T-helper 2 cell treated with Interferon-gamma antibody and Interleukin-4, amounts not matched to agents 5 μg/mL and 100 μg/mL, for 36 hours (primary cell): ENCODE data around the gene YWHAE.
"Not testable (repeated sequence)": the region's sequence is repeated elsewhere in the genome, so short reads cannot be mapped to it uniquely, and the experiment has no call there.

Source experiments
- DNase-seq: peaks from one replicate; pipeline ENCODE4 v3.0.0; 2021; ENCODE audit warnings: low spot score
- H3K27ac Mint-ChIP-seq: one replicate; pipeline ENCODE4 v1.8.0; 2021; ENCODE audit warnings: mild to moderate bottlenecking, mixed read lengths
- H3K27me3 Mint-ChIP-seq: one replicate; pipeline ENCODE4 v1.8.0; 2021; ENCODE audit warnings: low read depth, mixed read lengths
- H3K36me3 Mint-ChIP-seq: one replicate; pipeline ENCODE4 v1.8.0; 2021; ENCODE audit warnings: low read depth, mixed read lengths
- H3K4me1 Mint-ChIP-seq: one replicate; pipeline ENCODE4 v1.8.0; 2021; ENCODE audit warnings: low read depth, mixed read lengths
- H3K4me3 Mint-ChIP-seq: one replicate; pipeline ENCODE4 v1.8.0; 2022; ENCODE audit warnings: mild to moderate bottlenecking, moderate library complexity, mixed read lengths
- H3K9me3 Mint-ChIP-seq: one replicate; pipeline ENCODE4 v1.8.0; 2021; ENCODE audit warnings: mixed read lengths

Gene YWHAE

DNA sequence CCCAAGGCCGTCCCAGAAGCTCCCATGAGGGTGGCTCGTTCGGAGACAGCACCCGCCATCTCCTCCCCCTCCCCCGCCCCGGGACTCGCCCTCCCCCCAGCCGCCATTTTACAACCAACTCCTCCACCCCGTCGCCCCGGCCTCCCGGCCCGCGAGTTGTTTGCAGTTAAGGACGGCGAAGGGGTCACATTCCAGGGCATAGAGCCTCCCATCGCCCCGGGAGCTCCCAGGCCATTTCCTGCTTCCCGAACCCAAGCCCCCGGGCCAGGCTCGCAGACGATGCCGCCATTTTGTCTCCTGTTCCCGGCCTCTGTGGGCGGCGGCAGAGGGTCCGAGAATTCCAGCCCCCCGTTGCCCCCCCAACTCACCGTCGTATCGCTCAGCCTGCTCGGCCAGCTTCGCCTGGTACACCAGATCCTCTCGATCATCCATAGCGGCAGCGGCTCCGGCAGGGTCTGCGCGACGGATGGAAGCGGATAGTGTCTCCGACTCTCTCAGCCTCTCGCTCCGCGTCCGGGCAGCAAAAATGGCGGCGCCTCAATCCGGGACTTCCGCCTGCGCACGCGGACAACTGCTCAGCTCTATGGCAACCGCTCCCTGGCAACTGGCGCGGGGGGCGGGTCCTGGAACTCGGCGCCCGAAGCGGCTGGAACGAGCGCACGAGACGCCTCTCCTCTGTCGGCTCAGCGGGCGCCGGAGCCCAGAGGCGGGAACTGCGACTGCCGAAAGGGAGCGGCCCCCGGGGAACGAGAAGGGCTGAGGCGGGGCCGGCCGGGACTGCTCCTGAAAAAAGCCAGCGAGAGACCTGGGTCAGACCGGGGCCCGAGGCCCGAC, at the start of gene YWHAE:
Gene YWHAE (minus strand): TSS at position 544 of the 834 bp plus-strand sequence. CDS start 112 bp downstream, at position 432.
- Mint-ChIP-seq H3K4me1 (peaks cover 24% of the 10 kb centered on the region), H3K27ac (peak within 1 kb of the TSS; percentile 97), H3K4me3 (peak within 1 kb of the TSS; percentile 98), H3K9me3 (no peaks in the 10 kb centered on the region), H3K27me3 (peaks cover 6% of the 10 kb centered on the region), H3K36me3 (peaks cover 26% of the 10 kb centered on the region)
- DNase-seq: peak; percentile 97

DNA sequence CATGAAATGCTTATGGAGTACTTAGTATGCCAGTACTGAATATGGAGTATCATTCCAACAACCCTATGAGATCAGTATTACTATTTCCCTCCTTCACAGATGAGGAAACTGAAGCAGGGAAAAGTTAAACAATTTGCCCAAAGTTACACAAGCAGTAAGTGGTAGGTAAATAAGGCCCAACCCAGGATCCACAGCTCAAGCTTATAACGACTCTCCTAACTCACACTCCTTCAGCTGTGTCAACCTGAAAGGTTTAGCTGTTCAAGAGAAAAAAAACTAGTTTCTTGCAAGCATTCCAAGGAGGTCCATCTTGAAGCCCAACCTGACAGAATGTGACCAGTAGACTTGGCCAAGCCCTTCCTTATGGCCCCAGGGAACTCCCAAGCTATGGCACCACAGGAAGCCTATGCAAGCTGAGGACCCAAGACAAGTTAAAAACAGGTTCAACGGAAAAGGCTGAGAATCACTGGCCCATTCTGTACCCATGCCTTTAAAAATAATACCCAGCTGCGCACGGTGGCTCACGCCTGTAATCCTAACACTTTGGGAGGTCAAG, 49.5 kb upstream of the YWHAE start:
- no peak for DNase-seq
- Mint-ChIP-seq H3K9me3 (no peaks in the 10 kb centered on the region), H3K27ac (no peak overlapping the region), H3K36me3 (peaks cover 24% of the 10 kb centered on the region), H3K4me3 (no peak overlapping the region), H3K27me3 (no peaks in the 10 kb centered on the region), H3K4me1 (peaks cover 26% of the 10 kb centered on the region)

DNA sequence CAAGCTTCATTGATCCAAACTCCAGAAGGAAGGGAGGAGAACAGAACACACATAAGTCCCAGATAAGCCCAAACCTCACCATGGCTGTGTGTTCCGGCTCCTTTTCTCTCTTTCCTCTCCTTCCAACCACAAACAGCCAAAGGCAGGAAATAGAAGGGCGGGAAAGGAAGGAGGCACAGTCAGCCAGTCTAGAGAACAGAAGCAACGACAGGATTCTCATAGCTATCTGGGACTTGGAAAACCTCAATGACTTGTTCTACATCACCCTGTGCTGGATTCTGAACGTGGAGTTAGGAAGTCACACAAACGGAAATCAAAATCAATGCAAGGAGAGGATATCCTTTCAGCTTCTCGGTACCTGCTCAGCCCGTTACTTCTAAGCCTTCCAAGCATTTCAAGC, 47.0 kb upstream of the YWHAE start:
- H3K4me1 Mint-ChIP-seq: peaks cover 15% of the 10 kb centered on the region
- no peaks in the 10 kb centered on the region for H3K27me3 Mint-ChIP-seq
- no peaks in the 10 kb centered on the region for H3K9me3 Mint-ChIP-seq
- no peak overlapping the region for H3K4me3 Mint-ChIP-seq
- peak overlapping the region; percentile 31 for H3K27ac Mint-ChIP-seq
- peaks cover 17% of the 10 kb centered on the region for H3K36me3 Mint-ChIP-seq
- no peak for DNase-seq

DNA sequence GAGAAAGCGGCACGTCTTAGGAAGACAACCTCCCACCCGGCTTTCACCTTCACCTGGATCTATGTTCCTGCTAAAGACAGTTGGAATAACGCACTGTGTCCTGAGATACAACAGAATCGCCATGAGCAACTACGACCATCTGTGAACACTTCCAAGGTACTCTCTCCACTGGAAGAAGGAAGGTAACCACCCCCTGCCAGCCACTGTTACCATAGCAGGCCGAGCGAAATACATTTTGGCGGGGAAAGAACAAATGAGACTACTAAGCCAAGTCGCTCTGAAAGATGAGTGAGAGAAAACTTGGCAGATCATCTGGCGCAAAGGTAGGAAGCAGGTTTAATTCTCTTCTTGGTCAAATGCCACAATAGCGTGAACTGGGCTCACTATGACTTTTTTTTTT, 46.2 kb upstream of the YWHAE start:
- H3K4me1 Mint-ChIP-seq: peaks cover 12% of the 10 kb centered on the region
- H3K4me3 Mint-ChIP-seq: no peak overlapping the region

DNA sequence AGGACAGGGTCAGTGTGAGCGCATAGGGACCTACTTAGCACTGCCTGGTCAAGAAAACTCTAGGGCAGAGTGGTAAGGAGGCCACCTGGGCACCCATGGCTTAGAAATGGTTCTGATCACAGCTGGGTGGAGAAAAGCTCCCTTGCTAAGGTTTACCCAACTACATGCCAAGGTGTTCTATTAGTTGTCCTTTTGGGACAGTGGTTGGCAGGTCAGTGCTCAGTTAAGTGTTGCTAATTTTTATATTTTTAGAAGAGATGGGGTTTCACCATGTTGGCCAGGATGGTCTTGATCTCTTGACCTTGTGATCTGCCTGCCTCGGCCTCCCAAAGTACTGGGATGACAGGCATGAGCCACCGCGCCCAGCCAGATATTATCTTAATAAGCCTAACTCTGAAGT, 45.7 kb upstream of the YWHAE start:
- not testable (repeated sequence) for H3K27me3 Mint-ChIP-seq, DNase-seq, H3K27ac Mint-ChIP-seq, H3K9me3 Mint-ChIP-seq, H3K4me3 Mint-ChIP-seq
- H3K4me1 Mint-ChIP-seq: peaks cover 12% of the 10 kb centered on the region
- H3K36me3 Mint-ChIP-seq: peaks cover 16% of the 10 kb centered on the region

More for the DNA sequence above, 46.2 kb upstream of the YWHAE start:
- Mint-ChIP-seq H3K27me3 (no peaks in the 10 kb centered on the region), H3K36me3 (peaks cover 16% of the 10 kb centered on the region), H3K27ac (no peak overlapping the region), H3K9me3 (no peaks in the 10 kb centered on the region)
- no peak for DNase-seq

DNA sequence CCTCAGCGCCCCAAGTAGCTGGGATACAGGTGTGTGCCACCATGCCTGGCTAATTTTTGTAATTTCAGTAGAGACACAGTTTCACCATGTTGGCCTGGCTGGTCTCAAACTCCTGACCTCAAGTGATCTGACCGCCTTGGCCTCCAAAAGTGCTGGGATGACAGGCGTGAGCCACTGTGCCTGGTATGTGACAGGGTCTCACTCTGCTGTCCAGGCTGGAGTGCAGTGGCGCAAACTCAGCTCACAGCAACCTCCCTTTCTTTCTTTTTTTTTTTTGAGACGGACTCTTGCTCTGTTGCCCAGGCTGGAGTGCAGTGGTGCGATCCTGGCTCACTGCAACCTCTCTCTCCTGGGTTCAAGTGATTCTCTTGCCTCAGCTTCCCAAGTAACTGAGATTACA, 42.7 kb upstream of the YWHAE start:
- H3K27me3 Mint-ChIP-seq, H3K4me3 Mint-ChIP-seq, DNase-seq, H3K36me3 Mint-ChIP-seq, H3K27ac Mint-ChIP-seq, H3K9me3 Mint-ChIP-seq, H3K4me1 Mint-ChIP-seq: not testable (repeated sequence)

DNA sequence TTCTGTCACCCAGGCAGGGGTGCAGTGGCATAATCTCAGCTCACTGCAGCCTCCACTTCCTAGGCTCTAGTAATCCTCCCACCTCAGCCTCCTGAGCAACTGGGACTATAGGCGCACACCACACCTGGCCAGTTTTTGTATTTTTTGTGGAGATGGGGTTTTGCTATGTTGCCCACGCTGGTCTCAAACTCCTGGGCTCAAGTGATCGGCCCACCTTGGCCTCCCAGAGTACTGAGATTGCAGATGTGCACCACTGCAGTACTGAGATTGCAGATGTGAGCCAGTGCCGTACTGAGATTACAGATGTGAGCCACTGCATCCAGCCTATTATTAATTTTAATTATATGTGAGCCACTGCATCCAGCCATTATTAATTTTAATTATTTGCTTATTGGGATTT, 42.2 kb upstream of the YWHAE start:
- Mint-ChIP-seq H3K27ac (no peak overlapping the region), H3K4me1 (peaks cover 7% of the 10 kb centered on the region), H3K36me3 (peaks cover 5% of the 10 kb centered on the region), H3K4me3 (no peak overlapping the region), H3K27me3 (no peaks in the 10 kb centered on the region), H3K9me3 (no peaks in the 10 kb centered on the region)
- no peak for DNase-seq

DNA sequence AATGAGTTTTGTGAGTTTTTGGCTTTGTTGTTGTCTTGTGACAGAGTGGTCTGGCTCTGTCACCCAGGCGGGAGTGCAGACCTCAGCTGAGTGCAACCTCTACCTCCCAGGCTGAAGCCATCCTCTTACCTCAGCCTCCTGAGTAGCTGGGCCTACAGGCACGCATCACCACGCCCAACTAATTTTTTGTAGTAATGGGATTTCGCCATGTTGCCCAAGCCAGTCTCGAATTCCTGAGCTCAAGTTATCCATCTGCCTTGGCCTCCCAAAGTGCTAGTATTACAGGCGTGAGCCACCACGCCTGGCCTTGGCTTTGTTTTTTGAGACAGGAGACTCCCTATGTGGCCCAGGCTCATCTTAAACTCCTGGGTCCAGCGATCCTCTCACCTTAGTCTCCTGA, 40.9 kb upstream of the YWHAE start:
- peaks cover 5% of the 10 kb centered on the region for H3K4me1 Mint-ChIP-seq
- no peaks in the 10 kb centered on the region for H3K27me3 Mint-ChIP-seq
- no peaks in the 10 kb centered on the region for H3K9me3 Mint-ChIP-seq
- no peak overlapping the region for H3K27ac Mint-ChIP-seq
- peaks cover 13% of the 10 kb centered on the region for H3K36me3 Mint-ChIP-seq
- DNase-seq: no peak
- no peak overlapping the region for H3K4me3 Mint-ChIP-seq

DNA sequence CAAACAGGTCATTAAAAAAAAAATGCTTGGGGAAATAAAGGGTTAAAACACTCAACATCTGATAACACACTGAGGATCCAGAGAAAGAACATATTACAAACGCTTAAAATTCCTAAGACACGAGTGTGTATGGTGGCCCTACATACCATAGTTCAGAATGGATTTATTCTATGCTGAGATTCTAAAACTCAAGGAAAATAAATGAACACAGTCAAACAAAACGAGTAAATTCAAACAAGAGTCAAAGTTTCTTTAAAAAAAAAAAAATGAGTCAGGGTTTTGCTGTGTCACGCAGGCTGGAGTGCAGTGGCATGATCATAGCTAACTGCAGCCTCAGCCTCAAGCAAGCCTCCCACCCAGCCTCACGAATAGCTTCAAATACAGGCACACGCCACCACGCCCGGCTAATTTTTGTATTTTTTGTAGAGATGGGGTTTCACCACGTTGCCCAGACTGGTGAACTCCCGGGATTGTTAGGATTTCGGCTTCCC, 38.6 kb upstream of the YWHAE start:
- Mint-ChIP-seq H3K36me3 (peaks cover 20% of the 10 kb centered on the region), H3K27me3 (no peaks in the 10 kb centered on the region), H3K27ac (no peak overlapping the region), H3K4me3 (no peak overlapping the region), H3K4me1 (peaks cover 5% of the 10 kb centered on the region), H3K9me3 (no peaks in the 10 kb centered on the region)
- no peak for DNase-seq

DNA sequence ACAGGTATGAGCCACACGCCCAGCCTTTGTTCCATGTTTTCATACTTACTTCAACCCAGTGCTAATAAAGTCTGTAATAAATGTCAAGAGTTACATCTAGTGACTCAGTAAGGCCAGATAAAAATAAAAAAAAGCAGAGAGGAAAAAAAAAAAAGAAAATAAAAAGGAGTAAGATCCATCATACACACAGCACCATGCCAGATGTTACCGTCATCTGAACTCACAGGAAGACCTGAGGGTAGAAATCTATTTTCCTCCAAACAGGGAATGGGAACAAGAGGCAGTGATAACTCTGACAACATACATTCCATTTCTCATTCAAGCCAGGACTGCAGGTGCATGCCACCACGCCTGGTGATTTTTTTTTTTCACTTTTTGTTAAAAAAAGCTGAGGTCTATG, 35.3 kb upstream of the YWHAE start:
- H3K36me3 Mint-ChIP-seq: peaks cover 34% of the 10 kb centered on the region
- no peak overlapping the region for H3K4me3 Mint-ChIP-seq
- H3K9me3 Mint-ChIP-seq: no peaks in the 10 kb centered on the region
- H3K27ac Mint-ChIP-seq: no peak overlapping the region
- H3K4me1 Mint-ChIP-seq: peaks cover 12% of the 10 kb centered on the region
- H3K27me3 Mint-ChIP-seq: no peaks in the 10 kb centered on the region
- no peak for DNase-seq

DNA sequence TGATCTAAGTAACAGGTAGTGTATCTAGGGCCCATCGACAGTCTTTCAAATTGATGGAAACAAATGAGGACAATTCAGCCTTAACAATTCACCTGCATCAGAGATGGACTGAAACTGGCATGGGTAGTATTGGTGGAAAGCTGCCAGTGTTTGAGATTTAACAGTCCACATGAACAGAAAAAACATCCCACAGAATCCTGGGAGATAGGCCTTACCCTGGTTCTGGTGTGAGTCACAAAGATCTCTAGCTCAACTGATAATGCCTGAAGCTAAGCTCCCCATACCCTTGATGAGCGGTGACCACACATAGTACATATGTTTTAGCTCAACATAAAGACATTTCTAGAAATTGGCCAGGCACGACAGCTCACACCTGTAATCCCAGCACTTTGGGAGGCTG, 34.1 kb upstream of the YWHAE start:
- Mint-ChIP-seq H3K27me3 (no peaks in the 10 kb centered on the region), H3K9me3 (no peaks in the 10 kb centered on the region), H3K27ac (no peak overlapping the region), H3K4me1 (peaks cover 12% of the 10 kb centered on the region), H3K4me3 (no peak overlapping the region), H3K36me3 (peaks cover 37% of the 10 kb centered on the region)
- DNase-seq: no peak

DNA sequence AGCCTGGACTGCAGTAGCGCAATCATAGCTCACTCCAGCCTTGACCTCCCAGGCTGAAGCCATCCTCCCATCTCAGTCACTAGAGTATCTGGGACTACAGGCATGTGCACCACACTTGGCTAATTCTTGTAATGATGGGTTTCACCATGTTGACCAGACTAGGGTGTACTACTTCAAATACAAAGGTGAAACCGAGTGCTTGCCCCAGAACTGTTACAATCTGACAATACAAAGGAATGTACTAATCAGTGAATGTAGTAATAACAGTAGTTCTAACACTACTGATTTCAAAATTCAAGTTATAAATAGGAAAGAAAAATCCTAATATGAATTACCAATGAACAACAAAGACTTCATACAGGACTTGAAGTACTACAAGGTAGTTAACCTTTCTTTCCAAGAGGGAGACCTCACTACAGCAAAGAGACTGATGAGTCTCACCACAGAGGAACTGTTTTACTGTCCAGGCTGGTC, 31.6 kb upstream of the YWHAE start:
- Mint-ChIP-seq H3K36me3 (peaks cover 36% of the 10 kb centered on the region), H3K27ac (no peak overlapping the region), H3K4me3 (no peak overlapping the region), H3K9me3 (no peaks in the 10 kb centered on the region), H3K4me1 (peaks cover 9% of the 10 kb centered on the region), H3K27me3 (no peaks in the 10 kb centered on the region)
- no peak for DNase-seq

DNA sequence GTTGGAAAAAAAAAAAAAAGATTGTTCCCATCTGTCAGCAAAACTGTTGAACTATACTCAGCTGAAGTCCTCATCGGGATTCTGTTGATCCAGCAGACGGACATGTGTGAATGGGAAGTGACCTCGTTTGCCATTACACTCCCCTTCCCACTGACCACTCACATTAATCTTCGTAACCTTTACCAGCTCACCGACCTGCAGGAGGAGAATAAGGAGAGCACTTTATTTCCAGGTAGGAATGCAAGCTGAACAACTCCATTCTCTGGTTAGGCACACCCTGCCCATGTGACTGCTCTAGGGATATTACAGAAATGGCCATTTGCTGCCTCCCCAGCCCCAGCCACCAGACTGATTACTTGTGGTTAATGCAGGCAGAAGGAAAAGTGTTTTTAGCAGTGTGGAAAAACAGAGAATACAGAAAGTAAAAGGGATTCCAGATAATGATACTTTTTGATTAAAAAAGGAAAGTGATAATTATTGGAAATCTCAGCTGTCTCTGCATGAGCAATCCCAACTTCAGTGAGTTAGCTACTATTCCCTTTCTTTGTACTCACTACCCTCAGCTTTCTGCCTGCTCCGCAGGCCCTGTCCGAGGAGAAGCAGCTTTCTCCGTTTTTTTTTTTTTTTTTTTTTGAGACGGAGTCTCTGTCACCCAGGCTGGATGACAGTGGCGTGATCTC, 23.6 kb upstream of the YWHAE start:
- no peaks in the 10 kb centered on the region for H3K9me3 Mint-ChIP-seq
- H3K27ac Mint-ChIP-seq: no peak overlapping the region
- no peak for DNase-seq

DNA sequence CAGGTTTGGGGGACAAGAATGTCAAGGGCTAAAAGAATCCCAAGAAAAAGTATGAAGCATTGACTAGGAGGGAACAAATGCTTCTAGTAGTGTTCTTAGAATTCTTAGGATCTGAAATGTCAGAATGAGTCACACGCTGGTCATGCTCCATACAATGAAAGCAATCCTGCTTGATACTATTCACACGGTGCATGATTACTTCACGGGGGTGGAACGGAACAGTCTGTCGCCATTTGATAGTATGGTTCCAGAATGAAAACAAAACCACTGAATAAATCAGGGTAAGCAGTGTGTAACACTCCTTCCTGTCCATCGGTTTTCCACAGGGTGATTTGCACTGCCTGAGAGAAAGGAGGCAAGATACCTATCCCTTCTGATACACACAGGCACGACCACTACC, 22.9 kb upstream of the YWHAE start:
- Mint-ChIP-seq H3K9me3 (no peaks in the 10 kb centered on the region), H3K4me1 (peaks cover 3% of the 10 kb centered on the region), H3K36me3 (peaks cover 37% of the 10 kb centered on the region), H3K4me3 (no peak overlapping the region), H3K27ac (no peak overlapping the region), H3K27me3 (no peaks in the 10 kb centered on the region)
- no peak for DNase-seq

More for the DNA sequence above, 23.6 kb upstream of the YWHAE start:
- Mint-ChIP-seq H3K36me3 (peaks cover 36% of the 10 kb centered on the region), H3K27me3 (no peaks in the 10 kb centered on the region), H3K4me3 (no peak overlapping the region), H3K4me1 (peaks cover 3% of the 10 kb centered on the region)
